AG08396 (cell line): ENCODE data around the gene KCNE5.
"Not testable (repeated sequence)": the region's sequence is repeated elsewhere in the genome, so short reads cannot be mapped to it uniquely, and the experiment has no call there.

ENCODE experiments used
- DNase-seq: peaks from one replicate; pipeline ENCODE4 v3.0.0; 2012; ENCODE audit warnings: low spot score, mixed read lengths

KCNE5 gene

GRCh38 chrX:109624641-109625616 is at the start of gene KCNE5:
TSS of gene KCNE5 (minus strand) at chrX:109625172. CDS start at chrX:109625020, 152 bp downstream.
- DNase-seq = no peak

GRCh38 chrX:109672239-109672638 is 47.3 kb upstream of the KCNE5 start:
- no peak for DNase-seq

DNA sequence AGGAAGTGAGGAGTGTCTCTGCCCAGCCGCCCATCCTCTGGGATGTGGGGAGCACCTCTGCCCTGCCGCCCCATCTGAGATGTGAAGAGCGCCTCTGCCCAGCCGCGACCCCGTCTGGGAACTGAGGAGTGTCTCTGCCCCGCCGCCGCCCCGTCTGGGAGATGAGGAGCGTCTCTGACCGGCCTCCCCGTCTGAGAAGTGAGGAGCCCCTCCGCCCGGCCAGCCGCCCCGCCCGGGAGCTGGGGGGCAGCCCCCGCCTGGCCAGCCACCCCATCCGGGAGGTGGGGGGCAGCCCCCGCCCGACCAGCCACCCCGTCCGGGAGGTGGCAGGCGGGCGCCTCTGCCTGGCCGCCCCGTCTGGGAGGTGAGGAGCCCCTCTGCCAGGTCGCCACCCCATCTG is 46.2 kb upstream of the KCNE5 start:
- not testable (repeated sequence) for DNase-seq

DNA sequence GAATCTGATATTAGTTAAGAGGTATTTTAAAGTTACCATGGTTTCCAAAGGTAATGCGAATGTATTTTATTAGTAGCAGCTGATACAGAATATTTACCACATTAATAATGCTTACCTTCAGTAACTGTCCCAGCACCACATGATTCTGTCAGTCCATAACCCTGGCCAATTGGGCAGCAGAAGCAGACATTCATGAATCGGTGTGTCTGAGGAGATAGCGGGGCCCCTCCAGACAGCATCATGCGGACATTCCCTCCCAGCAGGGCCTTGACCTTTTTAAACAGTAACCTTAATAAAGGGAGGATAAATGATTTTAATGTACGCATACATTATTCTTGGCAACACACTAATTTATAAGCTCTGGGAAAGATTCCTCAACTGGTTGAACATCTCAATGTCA is 43.0 kb upstream of the KCNE5 start:
- no peak for DNase-seq

DNA sequence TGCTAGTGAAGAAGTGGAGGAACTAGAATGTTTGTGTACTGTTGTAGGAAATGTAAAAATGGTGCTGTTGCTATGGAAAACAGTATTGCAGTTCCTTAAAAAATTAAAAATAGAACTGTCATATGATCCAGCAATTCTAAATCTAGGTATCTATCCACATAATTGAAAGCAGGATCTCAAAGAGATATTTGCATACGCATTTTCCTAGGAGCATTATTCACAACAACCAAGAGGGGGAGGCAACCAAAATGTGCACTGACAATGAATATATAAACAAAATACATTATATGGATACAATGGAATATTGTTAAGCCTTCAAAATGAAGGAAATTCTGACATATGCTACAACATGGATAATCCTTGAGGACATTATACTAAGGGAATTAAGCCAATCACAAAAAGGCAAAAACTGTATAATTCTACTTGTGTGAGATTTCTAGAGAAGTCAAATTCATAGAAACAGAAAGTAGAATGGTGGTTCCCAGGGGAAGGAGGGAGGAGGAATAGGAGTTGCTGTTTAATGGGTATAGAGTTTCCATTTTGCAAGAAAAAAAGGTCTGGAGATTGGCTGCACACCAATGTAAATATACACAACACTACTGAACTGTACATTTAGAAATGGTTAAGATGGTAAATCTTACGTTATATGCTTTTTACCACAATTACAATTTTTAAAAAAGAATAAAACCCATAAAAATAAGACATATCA is 35.6 kb upstream of the KCNE5 start:
- DNase-seq = no peak

GRCh38 chrX:109658391-109658790 is 33.4 kb upstream of the KCNE5 start:
- no peak for DNase-seq

- DNase-seq = not testable (repeated sequence)
Measured at GRCh38 chrX:109657364-109657763, 32.4 kb upstream of the KCNE5 start.

DNA sequence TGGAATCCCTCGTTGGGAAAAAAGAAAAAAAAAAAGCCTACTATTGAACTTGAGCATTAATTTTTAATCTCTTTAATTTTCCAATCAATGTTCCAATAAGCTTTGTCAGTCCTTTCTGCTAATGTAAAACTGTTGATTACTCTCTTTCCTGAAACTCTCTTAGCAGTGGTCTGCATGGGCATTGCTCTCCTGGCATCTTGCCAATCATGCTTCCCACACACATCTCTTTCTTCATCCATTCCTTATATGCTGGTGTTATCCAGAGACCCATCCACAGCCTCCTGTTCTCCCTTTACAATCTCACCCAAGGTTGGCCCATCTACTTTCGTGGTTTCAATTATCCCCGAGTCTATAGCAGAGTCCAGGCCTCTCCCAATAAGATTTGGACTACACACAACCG is 31.8 kb upstream of the KCNE5 start:
- no peak for DNase-seq

DNA sequence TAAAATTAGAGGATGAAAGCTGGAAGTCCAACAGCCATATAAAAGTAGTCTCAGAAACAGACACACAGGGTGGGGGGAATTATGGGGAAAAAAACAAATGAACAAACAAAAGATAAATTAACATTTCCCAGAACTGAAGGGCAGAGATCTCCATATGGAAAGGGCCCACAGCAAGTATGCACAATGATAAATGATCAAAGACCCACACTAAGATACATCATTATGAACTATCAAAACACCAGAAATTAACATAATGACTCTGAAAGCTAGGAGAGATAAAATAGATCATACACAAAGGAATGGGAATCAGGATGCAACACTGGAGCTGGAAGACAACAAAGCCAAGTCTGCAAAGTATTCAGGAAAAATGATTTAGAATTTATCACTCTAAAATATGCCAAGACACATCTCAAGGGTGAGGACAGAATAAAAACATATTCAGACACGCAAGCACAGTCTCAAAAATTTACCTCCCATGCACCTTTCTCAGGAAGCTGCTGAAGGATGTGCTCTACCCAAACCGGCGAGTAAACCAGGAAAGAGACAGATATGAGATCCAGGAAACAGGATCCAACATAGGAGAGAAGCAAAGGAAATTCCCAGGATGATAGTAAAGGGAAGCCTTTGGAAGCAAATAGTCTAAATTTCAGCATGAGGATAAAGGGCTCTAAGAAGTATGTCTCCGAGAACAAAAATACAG is 30.7 kb upstream of the KCNE5 start:
- no peak for DNase-seq

GRCh38 chrX:109654516-109655109 is 29.6 kb upstream of the KCNE5 start:
- DNase-seq = no peak

DNA sequence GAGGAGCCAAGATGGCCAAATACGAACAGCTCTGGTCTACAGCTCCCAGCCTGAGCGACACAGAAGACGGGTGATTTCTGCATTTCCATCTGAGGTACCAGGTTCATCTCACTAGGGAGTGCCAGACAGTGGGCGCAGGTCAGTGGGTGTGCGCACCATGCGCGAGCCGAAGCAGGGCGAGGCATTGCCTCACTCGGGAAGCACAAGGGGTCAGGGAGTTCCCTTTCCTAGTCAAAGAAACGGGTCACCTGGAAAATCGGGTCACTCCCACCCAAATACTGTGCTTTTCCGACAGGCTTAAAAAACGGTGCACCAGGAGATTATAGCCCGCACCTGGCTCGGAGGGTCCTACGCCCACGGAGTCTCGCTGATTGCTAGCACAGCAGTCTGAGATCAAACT is 19.7 kb upstream of the KCNE5 start:
- DNase-seq = not testable (repeated sequence)

DNA sequence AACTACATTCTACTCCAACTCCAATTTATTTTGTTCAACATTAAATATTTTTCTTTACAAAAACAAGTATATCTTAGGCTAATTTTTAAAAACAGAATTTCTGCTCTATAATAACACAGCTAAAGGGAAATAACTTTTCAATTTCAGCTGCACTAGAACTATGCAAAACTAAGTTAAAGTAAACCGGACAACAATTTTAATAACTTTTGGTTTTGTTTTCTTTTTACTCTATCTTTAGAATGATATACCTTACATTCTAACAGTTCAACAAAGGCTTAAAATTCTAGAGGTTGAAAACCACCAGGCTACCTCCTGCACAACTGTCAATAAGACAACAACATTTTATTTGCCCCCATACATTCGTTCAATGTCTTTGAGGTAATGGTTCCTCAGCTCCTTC is 18.7 kb upstream of the KCNE5 start:
- DNase-seq = no peak

DNA sequence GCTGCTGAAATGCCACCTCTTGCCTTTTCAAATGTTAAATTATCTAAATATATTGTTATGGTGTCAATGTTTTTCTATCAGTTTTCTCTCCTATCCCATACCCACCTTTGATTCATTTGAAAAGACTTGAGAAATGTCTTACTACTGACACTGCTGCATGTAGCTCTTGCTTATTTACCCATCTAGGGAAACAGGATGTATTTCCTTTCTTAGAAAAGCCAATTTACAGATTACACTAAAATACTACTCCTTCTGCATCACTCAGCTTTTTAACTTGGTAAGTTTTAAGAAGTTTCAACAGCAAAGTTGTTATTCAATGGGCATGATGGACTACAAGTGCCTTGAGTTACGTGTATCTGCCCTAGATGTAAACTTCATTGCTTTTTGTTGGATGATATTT is 13.2 kb upstream of the KCNE5 start:
- no peak for DNase-seq

GRCh38 chrX:109637477-109637876 is 12.5 kb upstream of the KCNE5 start:
- DNase-seq = not testable (repeated sequence)

GRCh38 chrX:109635146-109635545 is 10.2 kb upstream of the KCNE5 start:
- DNase-seq = peak; percentile 33

GRCh38 chrX:109632906-109633504 is 8.0 kb upstream of the KCNE5 start:
- DNase-seq = peak; percentile 44

- no peak for DNase-seq
Measured at GRCh38 chrX:109629310-109629709, 4.3 kb upstream of the KCNE5 start.

DNA sequence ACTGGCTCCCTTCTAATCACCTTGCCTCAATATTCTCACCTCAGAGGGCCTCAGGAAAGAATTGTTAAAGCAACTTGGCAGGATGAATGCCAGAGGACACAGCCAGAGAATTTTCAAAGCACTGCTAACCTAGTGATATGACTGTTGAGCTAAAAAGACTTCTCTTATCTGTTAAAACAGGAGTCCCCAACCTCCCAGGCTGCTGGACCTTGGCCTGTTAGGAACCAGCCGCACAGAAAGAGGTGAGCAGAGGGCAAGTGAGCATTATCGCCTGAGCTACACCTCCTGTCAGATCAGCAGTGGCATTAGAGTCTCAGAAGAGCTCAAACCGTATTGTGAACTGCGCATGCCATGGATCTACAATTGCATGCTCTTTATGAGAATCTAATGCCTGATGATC is 1.7 kb upstream of the KCNE5 start:
- DNase-seq = no peak

DNA sequence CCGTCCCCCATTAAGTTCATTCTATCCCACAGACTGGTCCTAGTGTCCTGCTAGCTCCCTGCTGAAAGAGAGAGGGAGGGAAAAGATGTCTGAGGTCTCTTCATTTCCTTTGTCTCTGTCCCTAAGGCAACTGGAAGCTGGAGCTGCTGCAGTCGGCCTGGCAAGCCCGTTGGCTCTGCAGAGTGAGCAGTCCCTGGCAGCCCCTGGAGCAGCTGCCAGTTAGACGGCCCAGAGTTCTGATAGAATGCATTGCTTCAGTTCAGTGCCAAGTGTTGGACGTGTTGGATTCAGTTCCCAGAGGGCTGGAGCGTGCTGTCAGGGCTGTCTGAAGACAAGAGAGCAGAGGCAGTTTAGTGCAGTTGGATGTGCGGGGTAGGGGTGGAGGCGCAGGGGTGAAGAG is 975 bp downstream of the KCNE5 start:
- DNase-seq = no peak

- no peak for DNase-seq
Measured at GRCh38 chrX:109622270-109622669, 2.7 kb downstream of the KCNE5 start.

DNA sequence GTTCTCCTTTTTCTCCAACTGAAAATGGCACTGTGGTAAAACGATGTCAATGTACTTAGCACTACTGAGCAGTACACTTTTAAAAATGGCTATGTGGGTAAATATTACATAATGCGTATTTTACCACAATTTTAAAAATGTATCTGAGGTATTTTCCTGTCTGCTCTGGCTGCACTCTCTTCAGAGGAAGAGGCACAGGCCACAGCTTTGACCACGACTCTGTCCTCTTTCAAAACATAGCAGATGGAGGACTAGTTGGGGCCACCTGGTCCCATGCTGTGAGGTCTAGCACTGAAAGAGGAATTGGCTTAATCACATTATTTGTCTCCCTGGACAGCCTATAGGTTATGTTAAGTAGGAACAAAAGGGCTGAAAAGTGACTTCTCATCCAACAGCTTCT is 5.2 kb downstream of the KCNE5 start:
- no peak for DNase-seq

- no peak for DNase-seq
Measured at GRCh38 chrX:109614951-109615350, 10.0 kb downstream of the KCNE5 start.
